Hippocampal formation (tissue), 2 donors: ENCODE measurements around the gene OR14I1.
"Not testable (repeated sequence)": the region's sequence is repeated elsewhere in the genome, so short reads cannot be mapped to it uniquely, and the experiment has no call there.

Experiments used
- DNase-seq, 2 donors: peaks; one replicate each; lab custom pipeline; 2025; lab: John Stamatoyannopoulos, UW

OR14I1 gene

GRCh38 chr1:248686815-248687214 lies 15.8 kb downstream of the OR14I1 start:
- no peak for DNase-seq

GRCh38 chr1:248681651-248682050 lies 20.9 kb downstream of the OR14I1 start:
- no peak for DNase-seq

- DNase-seq, result no peak
Measured at GRCh38 chr1:248670003-248670402, 32.6 kb downstream of the OR14I1 start.

- not testable (repeated sequence) for DNase-seq
Measured at GRCh38 chr1:248663453-248664328, 38.9 kb downstream of the OR14I1 start.

- DNase-seq, result not testable (repeated sequence)
Measured at GRCh38 chr1:248656797-248657196, 45.8 kb downstream of the OR14I1 start.

- not testable (repeated sequence) for DNase-seq
Measured at GRCh38 chr1:248655354-248655753, 47.2 kb downstream of the OR14I1 start, which contains the start of gene OR2T27. TSS of gene OR2T27 (minus strand) at chr1:248655528. CDS start at chr1:248650884, 4,644 bp downstream.
